Esophagus muscularis mucosa (tissue), 4 donors: ENCODE measurements around the gene UPB1.

Experiments used
- EP300 ChIP-seq: sonication (generic); formaldehyde crosslinking; IDR thresholded peaks from one replicate; pipeline ENCODE4 v1.6.1; 2017; ENCODE audit warnings: antibody characterized with exemption
- POLR2A ChIP-seq: fragments of 450-650 bp; IDR thresholded peaks from one replicate; pipeline ENCODE4 v1.6.1; 2017; ENCODE audit warnings: antibody characterized with exemption, moderate library complexity, mild to moderate bottlenecking, low read depth
- POLR2AphosphoS5 ChIP-seq, 2 donors: sonication (generic); formaldehyde crosslinking; IDR thresholded peaks; one replicate each; pipeline ENCODE4 v1.6.1; 2017; ENCODE audit warnings: antibody characterized with exemption in 2 of 2
- TF ChIP-seq, protein P1 (sequence below), 3 experiments: fragments of 200-600 bp in 2 of 3; fragments of 450-650 bp in 1 of 3; sonication (generic) in 2 of 3; IDR thresholded peaks; one replicate each; pipeline ENCODE4 v1.5.1; 2017 to 2019; ENCODE audit warnings: antibody characterized with exemption in 3 of 3, mild to moderate bottlenecking in 2 of 3, moderate library complexity in 1 of 3

DNA sequence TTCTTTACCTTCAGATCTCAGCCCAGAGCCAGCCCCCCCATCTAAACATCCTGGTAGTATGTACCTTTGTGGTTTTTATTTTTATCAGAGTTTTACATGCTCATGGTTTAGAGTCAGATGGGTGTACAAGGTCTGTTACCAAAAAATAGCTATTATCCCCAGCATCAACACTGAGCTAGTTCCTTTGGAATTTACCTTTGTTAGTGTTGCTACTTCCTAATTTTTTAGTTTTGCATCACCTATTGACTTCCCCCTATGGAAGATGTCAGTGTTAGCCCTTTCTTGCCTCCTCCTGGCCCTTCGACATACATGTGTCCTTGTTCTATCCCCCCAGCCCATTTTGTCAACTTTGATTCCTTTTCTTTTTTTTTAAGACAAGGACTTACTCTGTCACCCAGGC is 7.4 kb downstream of the UPB1 start:
- TF ChIP-seq, protein P1, sequence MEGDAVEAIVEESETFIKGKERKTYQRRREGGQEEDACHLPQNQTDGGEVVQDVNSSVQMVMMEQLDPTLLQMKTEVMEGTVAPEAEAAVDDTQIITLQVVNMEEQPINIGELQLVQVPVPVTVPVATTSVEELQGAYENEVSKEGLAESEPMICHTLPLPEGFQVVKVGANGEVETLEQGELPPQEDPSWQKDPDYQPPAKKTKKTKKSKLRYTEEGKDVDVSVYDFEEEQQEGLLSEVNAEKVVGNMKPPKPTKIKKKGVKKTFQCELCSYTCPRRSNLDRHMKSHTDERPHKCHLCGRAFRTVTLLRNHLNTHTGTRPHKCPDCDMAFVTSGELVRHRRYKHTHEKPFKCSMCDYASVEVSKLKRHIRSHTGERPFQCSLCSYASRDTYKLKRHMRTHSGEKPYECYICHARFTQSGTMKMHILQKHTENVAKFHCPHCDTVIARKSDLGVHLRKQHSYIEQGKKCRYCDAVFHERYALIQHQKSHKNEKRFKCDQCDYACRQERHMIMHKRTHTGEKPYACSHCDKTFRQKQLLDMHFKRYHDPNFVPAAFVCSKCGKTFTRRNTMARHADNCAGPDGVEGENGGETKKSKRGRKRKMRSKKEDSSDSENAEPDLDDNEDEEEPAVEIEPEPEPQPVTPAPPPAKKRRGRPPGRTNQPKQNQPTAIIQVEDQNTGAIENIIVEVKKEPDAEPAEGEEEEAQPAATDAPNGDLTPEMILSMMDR (IDR thresholded peaks at IDR 0.05) = no peak
- no peak for TF ChIP-seq POLR2A
- no peak for TF ChIP-seq POLR2AphosphoS5 (IDR thresholded peaks at IDR 0.05)
- TF ChIP-seq EP300 = no peak
